ENCODE measurements around the gene ZC3HAV1L.
"Not testable (repeated sequence)": the region's sequence is repeated elsewhere in the genome, so short reads cannot be mapped to it uniquely, and the experiment has no call there.

ZC3HAV1L gene

GRCh38 chr7:139035586-139036353 lies at the start of gene ZC3HAV1L:
Gene ZC3HAV1L, minus strand, starts transcription at chr7:139036042. Its CDS starts 25 bp downstream, at chr7:139036017.
- peak; percentile 28 to 62 for DNase-seq

GRCh38 chr7:139084709-139085108 lies 48.9 kb upstream of the ZC3HAV1L start:
- no peak for DNase-seq

GRCh38 chr7:139081584-139081983 lies 45.7 kb upstream of the ZC3HAV1L start:
- no peak for DNase-seq

- no peak for DNase-seq
These were observed 45.1 kb upstream of the ZC3HAV1L start for GRCh38 chr7:139080905-139081304.

- no peak for DNase-seq
These were observed 44.0 kb upstream of the ZC3HAV1L start for GRCh38 chr7:139079861-139080260.

GRCh38 chr7:139078911-139079310 lies 43.1 kb upstream of the ZC3HAV1L start:
- DNase-seq = no peak

GRCh38 chr7:139078399-139078798 lies 42.6 kb upstream of the ZC3HAV1L start:
- no peak for DNase-seq

GRCh38 chr7:139077706-139078105 lies 41.9 kb upstream of the ZC3HAV1L start:
- DNase-seq = not testable (repeated sequence)

- DNase-seq = no peak
These were observed 40.2 kb upstream of the ZC3HAV1L start for GRCh38 chr7:139075871-139076686.

- DNase-seq = peak; percentile 30 to 57
These were observed 39.3 kb upstream of the ZC3HAV1L start for GRCh38 chr7:139075031-139075652.

- DNase-seq = no peak
These were observed 37.0 kb upstream of the ZC3HAV1L start for GRCh38 chr7:139072796-139073195.

GRCh38 chr7:139071680-139072079 lies 35.8 kb upstream of the ZC3HAV1L start:
- no peak for DNase-seq

GRCh38 chr7:139068544-139069399 lies 32.9 kb upstream of the ZC3HAV1L start:
- no peak for DNase-seq

- DNase-seq = no peak
These were observed 30.5 kb upstream of the ZC3HAV1L start for GRCh38 chr7:139066315-139066714.

- no peak for DNase-seq
These were observed 29.5 kb upstream of the ZC3HAV1L start for GRCh38 chr7:139065323-139065722.

GRCh38 chr7:139061416-139061815 lies 25.6 kb upstream of the ZC3HAV1L start:
- no peak for DNase-seq

GRCh38 chr7:139060695-139061237 lies 24.9 kb upstream of the ZC3HAV1L start:
- no peak for DNase-seq

- DNase-seq = no peak
These were observed 24.1 kb upstream of the ZC3HAV1L start for GRCh38 chr7:139059905-139060304.

- DNase-seq = no peak
These were observed 23.1 kb upstream of the ZC3HAV1L start for GRCh38 chr7:139058943-139059342.

- DNase-seq = no peak
These were observed 19.8 kb upstream of the ZC3HAV1L start for GRCh38 chr7:139055674-139056073.

GRCh38 chr7:139054656-139055055 lies 18.8 kb upstream of the ZC3HAV1L start:
- not testable (repeated sequence) for DNase-seq

GRCh38 chr7:139054101-139054500 lies 18.3 kb upstream of the ZC3HAV1L start:
- no peak for DNase-seq

Data from stimulated activated CD4-positive, alpha-beta T cell treated with anti-CD3 and anti-CD28 coated beads, Interleukin-4, amount 100 ng/mL, for 4 hours (primary cell).